ENCODE measurements around the gene CHRND.

Gene CHRND

GRCh38 chr2:232577841-232578240 lies 51.9 kb downstream of the CHRND start:
- no peak for DNase-seq

- DNase-seq = no peak
Observed at GRCh38 chr2:232578626-232579025, 52.7 kb downstream of the CHRND start.

DNA sequence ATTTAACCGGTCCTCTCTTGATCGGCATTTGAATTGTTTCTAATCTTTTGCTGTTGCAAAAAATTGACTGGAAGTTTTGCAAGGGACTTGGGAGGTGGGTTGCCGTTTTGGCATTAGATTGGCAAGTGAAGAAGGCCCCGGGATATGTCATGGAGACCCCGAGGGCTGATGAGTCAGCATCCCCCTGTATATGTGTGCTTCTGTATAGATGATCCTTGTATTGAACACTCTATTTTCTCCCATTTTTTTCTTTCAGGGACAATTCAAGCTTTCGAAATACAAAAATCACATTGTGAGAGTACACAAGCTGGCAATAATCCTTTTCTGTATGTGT lies 54.7 kb downstream of the CHRND start:
- no peak for DNase-seq

DNA sequence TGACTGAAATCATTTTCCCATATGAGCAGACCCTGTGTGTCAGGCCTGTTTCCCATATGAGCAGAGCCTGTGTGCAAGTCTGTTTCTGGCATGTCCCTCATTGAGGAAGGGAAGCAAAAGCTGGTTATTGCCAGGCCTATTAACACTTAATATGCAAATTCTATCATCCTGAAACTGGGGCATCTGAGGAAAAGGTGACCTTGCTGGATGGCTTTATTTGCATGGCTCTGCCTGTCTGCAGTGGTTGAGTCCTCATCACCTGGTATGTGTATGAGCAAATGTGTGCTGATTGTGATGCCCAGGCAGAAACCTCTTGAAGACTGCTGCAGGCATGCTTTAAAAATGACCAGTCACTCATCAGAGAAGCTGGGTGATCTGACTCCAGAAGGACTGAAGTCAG lies 55.8 kb downstream of the CHRND start:
- DNase-seq = no peak

- DNase-seq = no peak
Observed at GRCh38 chr2:232584238-232584637, 58.3 kb downstream of the CHRND start.
